ENCODE measurements around the gene CAPN3.

GRCh38 chr15:42401544-42402454 lies 42.5 kb downstream of the CAPN3 start:
- TF ChIP-seq POLR2A (IDR thresholded peaks at IDR 0.05; ENCODE audit: low read depth, low read length) (no peak), POLR2AphosphoS5 (IDR thresholded peaks at IDR 0.05; ENCODE audit: low read depth, low read length) (no peak), TAF1 (IDR thresholded peaks at IDR 0.05; ENCODE audit: low read depth, low read length) (no peak), PAX5 (IDR thresholded peaks at IDR 0.05; ENCODE audit: insufficient read depth, low read length, severe bottlenecking) (no peak), SPI1 (IDR thresholded peaks at IDR 0.05; ENCODE audit: low read depth, low read length) (no peak)

Measured in GM12891 (cell line).